Smooth muscle cell (in vitro differentiated cells): ENCODE measurements around the gene PPEF2. TPM values are rescaled to one million over a fixed set of nuclear protein-coding genes. Genes with fewer than 3 reads are reported as not detected.

Source experiments
- DNase-seq: peaks from one replicate; lab custom pipeline; 2025; ENCODE audit not compliant: unreplicated experiment; lab: John Stamatoyannopoulos, UW
- H2AFZ ChIP-seq: fragments of 200-600 bp; sonication (generic); 2 replicates; pipeline ENCODE4 v1.6.0; 2016; ENCODE audit warnings: antibody characterized with exemption, low read depth, mild to moderate bottlenecking
- H3F3A ChIP-seq: fragments of 200-600 bp; sonication (generic); 2 replicates; pipeline ENCODE4 v1.6.0; 2017; ENCODE audit warnings: antibody characterized with exemption, low read depth
- H3K27ac ChIP-seq: fragments of 200-600 bp; sonication (generic); 2 replicates; pipeline ENCODE4 v1.5.1; 2016; ENCODE audit warnings: low read depth, mild to moderate bottlenecking
- H3K27me3 ChIP-seq: fragments of 200-600 bp; sonication (generic); 2 replicates; pipeline ENCODE4 v1.6.1; 2016; ENCODE audit warnings: low read depth, mild to moderate bottlenecking
- H3K36me3 ChIP-seq: fragments of 200-600 bp; sonication (generic); 2 replicates; pipeline ENCODE4 v1.5.1; 2016; ENCODE audit warnings: low read depth
- H3K4me1 ChIP-seq: fragments of 200-600 bp; sonication (generic); 2 replicates; pipeline ENCODE4 v1.5.1; 2016; ENCODE audit warnings: low read depth
- H3K4me2 ChIP-seq: fragments of 200-600 bp; sonication (generic); 2 replicates; pipeline ENCODE4 v1.6.0; 2016; ENCODE audit warnings: mild to moderate bottlenecking
- H3K4me3 ChIP-seq: fragments of 200-600 bp; sonication (generic); 2 replicates; pipeline ENCODE4 v1.5.1; 2016; ENCODE audit warnings: mild to moderate bottlenecking
- H3K79me2 ChIP-seq: fragments of 200-600 bp; sonication (generic); 2 replicates; pipeline ENCODE4 v1.6.0; 2016; ENCODE audit warnings: low read depth, mild to moderate bottlenecking
- H3K9ac ChIP-seq: fragments of 200-600 bp; sonication (generic); 2 replicates; pipeline ENCODE4 v1.6.0; 2016; ENCODE audit warnings: low read depth
- H3K9me3 ChIP-seq: fragments of 200-600 bp; sonication (generic); replicated peaks from 2 replicates; pipeline ENCODE4 v1.5.1; 2016; ENCODE audit warnings: low read depth
- H4K20me1 ChIP-seq: fragments of 200-600 bp; sonication (generic); 2 replicates; pipeline ENCODE4 v1.6.0; 2016; ENCODE audit warnings: low read depth
- CTCF ChIP-seq: fragments of 200-600 bp; sonication (generic); IDR thresholded peaks from 2 replicates; pipeline ENCODE4 v1.5.1; 2017; ENCODE audit warnings: borderline replicate concordance, mild to moderate bottlenecking, antibody characterized with exemption; ENCODE audit not compliant: insufficient read depth, poor library complexity, severe bottlenecking
- WGBS: methylation state at CpG from one replicate; pipeline ENCODE4 v1.1.7; 2016; ENCODE audit warnings: low lambda C conversion rate; 5-methylcytosine and 5-hydroxymethylcytosine counted together
- polyA plus RNA-seq: library from polyadenylated mRNA; unstranded; fragments of >200 nt; fragmentation: Nextera tagmentation; extraction: Ambion mirVana; gene quantifications from 2 replicates; pipeline ENCODE4 v1.2.1, GENCODE V29; 2016
- total RNA-seq: library from RNA; depleted of rRNA; stranded (reverse); fragments of >200 nt; gene quantifications from 2 replicates; pipeline ENCODE4 v1.2.3, GENCODE V29; 2014

Gene PPEF2
- total and polyA plus RNA-seq, 2 experiments from 2014 or later: not detected

DNA sequence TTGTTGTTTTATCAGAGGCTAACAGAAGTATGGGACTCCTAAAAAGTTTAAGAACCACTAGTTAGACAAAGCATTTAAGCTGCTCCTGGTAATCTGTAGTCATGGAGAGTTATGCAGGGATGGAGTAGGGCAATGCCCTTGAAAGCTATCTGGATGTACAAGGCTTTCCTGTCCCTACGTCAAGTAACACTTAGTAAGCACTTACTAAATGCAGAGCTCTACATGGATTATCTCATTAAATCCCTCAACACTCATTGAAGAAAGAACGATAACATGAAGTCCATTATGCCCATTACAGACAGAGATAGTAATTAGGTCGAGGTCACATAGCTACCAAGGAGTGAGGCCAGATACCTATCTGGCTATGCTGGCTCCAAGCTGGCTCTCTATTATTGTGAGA is 33.2 kb downstream of the PPEF2 start:
- H3K4me3 ChIP-seq: no peak overlapping the region
- H3K4me2 ChIP-seq: no peak overlapping the region
- no peak for TF ChIP-seq CTCF
- H3K9me3 ChIP-seq: no peaks in the 10 kb centered on the region
- H4K20me1 ChIP-seq: no peaks in the 10 kb centered on the region
- no peak overlapping the region for H2AFZ ChIP-seq
- H3K79me2 ChIP-seq: no peaks in the 10 kb centered on the region
- H3K27me3 ChIP-seq: no peaks in the 10 kb centered on the region
- no peak overlapping the region for H3K27ac ChIP-seq
- H3K36me3 ChIP-seq: no peaks in the 10 kb centered on the region
- WGBS: 36% methylated on average over 3 of the region's 3 CpGs
- no peak overlapping the region for H3K9ac ChIP-seq
- no peak for DNase-seq
- no peaks in the 10 kb centered on the region for H3F3A ChIP-seq
- H3K4me1 ChIP-seq: no peaks in the 10 kb centered on the region

GRCh38 chr4:75867130-75867529 is 35.1 kb downstream of the PPEF2 start:
- Histone ChIP-seq H3K9me3 (no peaks in the 10 kb centered on the region), H3K9ac (no peak overlapping the region), H3K79me2 (no peaks in the 10 kb centered on the region), H3K4me1 (no peaks in the 10 kb centered on the region), H3K27ac (no peak overlapping the region), H3K4me2 (no peak overlapping the region), H3K36me3 (no peaks in the 10 kb centered on the region), H2AFZ (no peak overlapping the region), H4K20me1 (no peaks in the 10 kb centered on the region), H3K27me3 (no peaks in the 10 kb centered on the region), H3F3A (no peaks in the 10 kb centered on the region), H3K4me3 (no peak overlapping the region)
- 80% methylated on average over 3 of the region's 3 CpGs for WGBS
- no peak for TF ChIP-seq CTCF
- no peak for DNase-seq

- no peaks in the 10 kb centered on the region for H3K79me2 ChIP-seq
- H3K36me3 ChIP-seq: no peaks in the 10 kb centered on the region
- no peaks in the 10 kb centered on the region for H3K9me3 ChIP-seq
- H3F3A ChIP-seq: no peaks in the 10 kb centered on the region
- no peaks in the 10 kb centered on the region for H4K20me1 ChIP-seq
- H3K9ac ChIP-seq: no peak overlapping the region
- no peak overlapping the region for H3K4me2 ChIP-seq
- TF ChIP-seq CTCF: no peak
- H2AFZ ChIP-seq: no peak overlapping the region
- H3K27me3 ChIP-seq: no peaks in the 10 kb centered on the region
- 90% methylated on average over 5 of the region's 5 CpGs for WGBS
- no peak overlapping the region for H3K4me3 ChIP-seq
- no peak overlapping the region for H3K27ac ChIP-seq
- DNase-seq: no peak
- H3K4me1 ChIP-seq: no peaks in the 10 kb centered on the region
Observed at GRCh38 chr4:75860606-75861005, 41.6 kb downstream of the PPEF2 start.

- Histone ChIP-seq H3K36me3 (no peaks in the 10 kb centered on the region), H4K20me1 (no peaks in the 10 kb centered on the region), H3K4me3 (no peak overlapping the region), H3K9ac (no peak overlapping the region), H2AFZ (no peak overlapping the region), H3K27me3 (no peaks in the 10 kb centered on the region), H3K4me2 (no peak overlapping the region), H3K79me2 (no peaks in the 10 kb centered on the region), H3F3A (no peaks in the 10 kb centered on the region), H3K27ac (no peak overlapping the region), H3K4me1 (no peaks in the 10 kb centered on the region), H3K9me3 (no peaks in the 10 kb centered on the region)
- 79% methylated on average over 1 of the region's 1 CpG for WGBS
- no peak for DNase-seq
- TF ChIP-seq CTCF: no peak
Observed at GRCh38 chr4:75858721-75859120, 43.5 kb downstream of the PPEF2 start.
